ENCODE results near the gene EHMT1.

GRCh38 chr9:137657606-137658005 is 38.8 kb downstream of the EHMT1 start:
- TF ChIP-seq, protein P1, sequence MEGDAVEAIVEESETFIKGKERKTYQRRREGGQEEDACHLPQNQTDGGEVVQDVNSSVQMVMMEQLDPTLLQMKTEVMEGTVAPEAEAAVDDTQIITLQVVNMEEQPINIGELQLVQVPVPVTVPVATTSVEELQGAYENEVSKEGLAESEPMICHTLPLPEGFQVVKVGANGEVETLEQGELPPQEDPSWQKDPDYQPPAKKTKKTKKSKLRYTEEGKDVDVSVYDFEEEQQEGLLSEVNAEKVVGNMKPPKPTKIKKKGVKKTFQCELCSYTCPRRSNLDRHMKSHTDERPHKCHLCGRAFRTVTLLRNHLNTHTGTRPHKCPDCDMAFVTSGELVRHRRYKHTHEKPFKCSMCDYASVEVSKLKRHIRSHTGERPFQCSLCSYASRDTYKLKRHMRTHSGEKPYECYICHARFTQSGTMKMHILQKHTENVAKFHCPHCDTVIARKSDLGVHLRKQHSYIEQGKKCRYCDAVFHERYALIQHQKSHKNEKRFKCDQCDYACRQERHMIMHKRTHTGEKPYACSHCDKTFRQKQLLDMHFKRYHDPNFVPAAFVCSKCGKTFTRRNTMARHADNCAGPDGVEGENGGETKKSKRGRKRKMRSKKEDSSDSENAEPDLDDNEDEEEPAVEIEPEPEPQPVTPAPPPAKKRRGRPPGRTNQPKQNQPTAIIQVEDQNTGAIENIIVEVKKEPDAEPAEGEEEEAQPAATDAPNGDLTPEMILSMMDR (IDR thresholded peaks at IDR 0.05), result no peak
- no peak for TF ChIP-seq POLR2A (IDR thresholded peaks at IDR 0.05)

All from right lobe of liver (tissue), 4 donors.